Subcutaneous adipose tissue (tissue), 4 donors: ENCODE results near the gene RBM20. TPM values are rescaled to one million over a fixed set of nuclear protein-coding genes. Genes with fewer than 3 reads are reported as not detected.

Experiments used
- CTCF ChIP-seq: fragments of 450-650 bp; IDR thresholded peaks from one replicate; pipeline ENCODE4 v1.5.1; 2016; ENCODE audit warnings: low read depth, mild to moderate bottlenecking, control low read depth, antibody characterized with exemption, moderate library complexity
- total RNA-seq, 4 donors: library from RNA; depleted of rRNA; stranded (reverse); fragments of >200 nt; gene quantifications; one replicate each; pipeline ENCODE4 v1.1.0, GENCODE V29; 2016

The RBM20 gene
- total RNA-seq, 4 donors from 2014 or later, result 0.88 to 10.3 (median 3.5) TPM

- TF ChIP-seq CTCF, result no peak
Observed at GRCh38 chr10:110820321-110820814, 176.2 kb downstream of the RBM20 start.

GRCh38 chr10:110821508-110821907 is 177.4 kb downstream of the RBM20 start:
- TF ChIP-seq CTCF, result no peak

- TF ChIP-seq CTCF, result no peak
Observed at GRCh38 chr10:110822035-110822711, 178.0 kb downstream of the RBM20 start.

GRCh38 chr10:110822712-110823311 is 178.7 kb downstream of the RBM20 start:
- TF ChIP-seq CTCF, result no peak

- no peak for TF ChIP-seq CTCF
Observed at GRCh38 chr10:110824152-110824441, 180.0 kb downstream of the RBM20 start.

- no peak for TF ChIP-seq CTCF
Observed at GRCh38 chr10:110824660-110825059, 180.5 kb downstream of the RBM20 start.

GRCh38 chr10:110825508-110825907 is 181.4 kb downstream of the RBM20 start:
- TF ChIP-seq CTCF, result no peak
